Right lobe of liver (tissue), 4 donors: Measurements from ENCODE around the gene PIM3.

Experiments used
- CTCF ChIP-seq, 4 donors: fragments of 200-600 bp in 3 of 4; fragments of 450-650 bp in 1 of 4; IDR thresholded peaks; one replicate each; pipeline versions ENCODE4 v1.5.1 to v1.8.0; 2016 to 2022; ENCODE audit warnings: antibody characterized with exemption in 4 of 4, mild to moderate bottlenecking in 2 of 4
- POLR2A ChIP-seq: fragments of 450-650 bp; IDR thresholded peaks from one replicate; pipeline ENCODE4 v1.6.1; 2017; ENCODE audit warnings: antibody characterized with exemption, mild to moderate bottlenecking
- donor health status: DM: no; HTN: no; CAD: no.
- donor health status: DM: no; HTN: no; CAD: no.
- donor health status: DM: no; HTN: yes; CAD: no.

GRCh38 chr22:49951000-49951677 lies 9.4 kb upstream of the PIM3 start:
- TF ChIP-seq CTCF (IDR thresholded peaks at IDR 0.05) (no peak), POLR2A (no peak)
